Measurements from ENCODE around the gene TUSC2. TPM values are rescaled to one million over a fixed set of nuclear protein-coding genes. Genes with fewer than 3 reads are reported as not detected.

TUSC2 gene
- total and polyA plus RNA-seq, 10 donors, result 19.4 to 36.5 (median 24.4) TPM

- no peaks in the 10 kb centered on the region for H3K9me3 ChIP-seq
- H3K27me3 ChIP-seq (replicated peaks in 1 of 7), result peaks cover 5 to 54% (median 41%) of the 10 kb centered on the region in 7 donors
- H3K4me1 ChIP-seq, result peaks cover 10 to 57% (median 45%) of the 10 kb centered on the region in 6 donors
- TF ChIP-seq POLR2A (IDR thresholded peaks at IDR 0.05) (no peak), POLR2AphosphoS5 (IDR thresholded peaks at IDR 0.05) (no peak)
- TF ChIP-seq, protein P1, sequence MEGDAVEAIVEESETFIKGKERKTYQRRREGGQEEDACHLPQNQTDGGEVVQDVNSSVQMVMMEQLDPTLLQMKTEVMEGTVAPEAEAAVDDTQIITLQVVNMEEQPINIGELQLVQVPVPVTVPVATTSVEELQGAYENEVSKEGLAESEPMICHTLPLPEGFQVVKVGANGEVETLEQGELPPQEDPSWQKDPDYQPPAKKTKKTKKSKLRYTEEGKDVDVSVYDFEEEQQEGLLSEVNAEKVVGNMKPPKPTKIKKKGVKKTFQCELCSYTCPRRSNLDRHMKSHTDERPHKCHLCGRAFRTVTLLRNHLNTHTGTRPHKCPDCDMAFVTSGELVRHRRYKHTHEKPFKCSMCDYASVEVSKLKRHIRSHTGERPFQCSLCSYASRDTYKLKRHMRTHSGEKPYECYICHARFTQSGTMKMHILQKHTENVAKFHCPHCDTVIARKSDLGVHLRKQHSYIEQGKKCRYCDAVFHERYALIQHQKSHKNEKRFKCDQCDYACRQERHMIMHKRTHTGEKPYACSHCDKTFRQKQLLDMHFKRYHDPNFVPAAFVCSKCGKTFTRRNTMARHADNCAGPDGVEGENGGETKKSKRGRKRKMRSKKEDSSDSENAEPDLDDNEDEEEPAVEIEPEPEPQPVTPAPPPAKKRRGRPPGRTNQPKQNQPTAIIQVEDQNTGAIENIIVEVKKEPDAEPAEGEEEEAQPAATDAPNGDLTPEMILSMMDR (IDR thresholded peaks at IDR 0.05 in 8 of 11, conservative IDR thresholded peaks at IDR 0.05 in 3 of 11), result no peak
- H3K36me3 ChIP-seq, result no peaks in the 10 kb centered on the region
- intact Hi-C loops (cut with DNase I; ENCODE audit: low total_unique reads), result loop anchor here (10.0 kb wide), 1 partner anchor 151 kb away; no protein-coding TSS in a partner anchor
- H3K27ac ChIP-seq, result no peak overlapping the region
- H3K4me3 ChIP-seq, result peak overlapping the region in 2 of 8 donors; percentile 6 to 54
- 16 to 52% (median 26%) methylated on average over 28 to 65 of the region's 65 CpGs for WGBS, 5 donors
- no peak for DNase-seq
Measured at GRCh38 chr3:50275141-50275995, 52.7 kb downstream of the TUSC2 start.

Other genes with a start within 250 kb of the TUSC2 start
- 100 to 1,000 TPM; 196 to 381 (median 263) TPM for gene RBM5, start 239.3 kb downstream of the TUSC2 start, total RNA-seq
- gene RBM5, start 239.3 kb downstream of the TUSC2 start, polyA plus RNA-seq, result 100 to 1,000 TPM in 2 of 3 donors, 10 to 100 TPM in 1; 79.2 to 190 (median 149) TPM
- gene SEMA3F, start 172.9 kb downstream of the TUSC2 start, total RNA-seq, result 100 to 1,000 TPM in 3 of 7 donors, 10 to 100 TPM in 4; 56.1 to 205 (median 98.8) TPM
- gene SEMA3F, start 172.9 kb downstream of the TUSC2 start, polyA plus RNA-seq, result 10 to 100 TPM; 16.9 to 34.2 (median 31.7) TPM
- gene GNAT1, start 136.6 kb downstream of the TUSC2 start, total RNA-seq, result under 1 TPM in 2 of 7 donors, not detected in 5; 0.18 to 0.44 TPM
- under 1 TPM in 1 of 3 donors, not detected in 2; 0.05 TPM for gene GNAT1, start 136.6 kb downstream of the TUSC2 start, polyA plus RNA-seq
- not detected for gene SLC38A3, start 123.0 kb downstream of the TUSC2 start, total RNA-seq
- under 1 TPM in 2 of 3 donors, not detected in 1; 0.02 to 0.07 TPM for gene SLC38A3, start 123.0 kb downstream of the TUSC2 start, polyA plus RNA-seq
- gene GNAI2, start 92.0 kb downstream of the TUSC2 start, total RNA-seq, result 100 to 1,000 TPM; 276 to 466 (median 385) TPM
- gene GNAI2, start 92.0 kb downstream of the TUSC2 start, polyA plus RNA-seq, result 100 to 1,000 TPM; 147 to 232 (median 170) TPM
- gene SEMA3B, start 59.1 kb downstream of the TUSC2 start, total RNA-seq, result 10 to 100 TPM in 1 of 7 donors, 1 to 10 TPM in 6; 2.2 to 13.9 (median 4.5) TPM
- gene SEMA3B, start 59.1 kb downstream of the TUSC2 start, polyA plus RNA-seq, result 10 to 100 TPM in 1 of 3 donors, 1 to 10 TPM in 2; 2.7 to 14.5 (median 3.4) TPM
- under 1 TPM in 1 of 7 donors, not detected in 6; 0.46 TPM for gene LSMEM2, start 49.1 kb downstream of the TUSC2 start, total RNA-seq
- under 1 TPM; 0.06 to 0.29 (median 0.20) TPM for gene LSMEM2, start 49.1 kb downstream of the TUSC2 start, polyA plus RNA-seq
- gene IFRD2, start 35.8 kb downstream of the TUSC2 start, total RNA-seq, result 10 to 100 TPM; 40.2 to 67.6 (median 48.0) TPM
- gene IFRD2, start 35.8 kb downstream of the TUSC2 start, polyA plus RNA-seq, result 10 to 100 TPM; 58.4 to 76.7 (median 74.8) TPM
- 1 to 10 TPM in 6 of 7 donors, under 1 TPM in 1; 0.73 to 3.8 (median 2.7) TPM for gene HYAL3, start 28.8 kb downstream of the TUSC2 start, total RNA-seq
- gene HYAL3, start 28.8 kb downstream of the TUSC2 start, polyA plus RNA-seq, result 1 to 10 TPM; 1.4 to 2.4 (median 2.1) TPM
- gene NAA80, start 28.8 kb downstream of the TUSC2 start, total RNA-seq, result 10 to 100 TPM in 6 of 7 donors, 1 to 10 TPM in 1; 7.8 to 15.1 (median 11.8) TPM
- gene NAA80, start 28.8 kb downstream of the TUSC2 start, polyA plus RNA-seq, result 10 to 100 TPM; 12.4 to 15.5 (median 15.2) TPM
- 100 to 1,000 TPM in 5 of 7 donors, 10 to 100 TPM in 2; 46.8 to 172 (median 122) TPM for gene HYAL1, start 24.6 kb downstream of the TUSC2 start, total RNA-seq
- 10 to 100 TPM; 18.2 to 49.4 (median 46.6) TPM for gene HYAL1, start 24.6 kb downstream of the TUSC2 start, polyA plus RNA-seq
- gene HYAL2, start 5.5 kb downstream of the TUSC2 start, total RNA-seq, result 100 to 1,000 TPM; 192 to 746 (median 523) TPM
- gene HYAL2, start 5.5 kb downstream of the TUSC2 start, polyA plus RNA-seq, result 100 to 1,000 TPM; 108 to 155 (median 123) TPM
- 100 to 1,000 TPM in 1 of 7 donors, 10 to 100 TPM in 6; 48.3 to 113 (median 63.3) TPM for gene RASSF1, start 12.6 kb upstream of the TUSC2 start, total RNA-seq
- gene RASSF1, start 12.6 kb upstream of the TUSC2 start, polyA plus RNA-seq, result 10 to 100 TPM; 59.3 to 83.7 (median 81.4) TPM
- 1 to 10 TPM in 3 of 7 donors, under 1 TPM in 3, not detected in 1; 0.60 to 2.2 (median 1.1) TPM for gene ZMYND10, start 17.5 kb upstream of the TUSC2 start, total RNA-seq
- gene ZMYND10, start 17.5 kb upstream of the TUSC2 start, polyA plus RNA-seq, result 1 to 10 TPM in 2 of 3 donors, under 1 TPM in 1; 0.56 to 2.1 (median 1.6) TPM
- 10 to 100 TPM; 17.8 to 31.2 (median 22.7) TPM for gene NPRL2, start 22.6 kb upstream of the TUSC2 start, total RNA-seq
- gene NPRL2, start 22.6 kb upstream of the TUSC2 start, polyA plus RNA-seq, result 10 to 100 TPM; 22.1 to 28.2 (median 23.0) TPM
- gene CYB561D2, start 22.6 kb upstream of the TUSC2 start, total RNA-seq, result 10 to 100 TPM; 18.7 to 33.7 (median 24.9) TPM
- 10 to 100 TPM; 26.8 to 35.2 (median 27.2) TPM for gene CYB561D2, start 22.6 kb upstream of the TUSC2 start, polyA plus RNA-seq
- 10 to 100 TPM; 22.6 to 49.2 (median 35.1) TPM for gene TMEM115, start 31.3 kb upstream of the TUSC2 start, total RNA-seq
- 10 to 100 TPM; 14.0 to 22.1 (median 17.2) TPM for gene TMEM115, start 31.3 kb upstream of the TUSC2 start, polyA plus RNA-seq
- 1 to 10 TPM in 6 of 7 donors, under 1 TPM in 1; 0.85 to 3.2 (median 1.4) TPM for gene CACNA2D2, start 175.4 kb upstream of the TUSC2 start, total RNA-seq
- under 1 TPM; 0.24 to 0.64 (median 0.26) TPM for gene CACNA2D2, start 175.4 kb upstream of the TUSC2 start, polyA plus RNA-seq
- gene C3orf18, start 239.5 kb upstream of the TUSC2 start, total RNA-seq, result 10 to 100 TPM in 1 of 7 donors, 1 to 10 TPM in 6; 3.2 to 12.2 (median 5.8) TPM
- 1 to 10 TPM; 2.3 to 4.6 (median 3.5) TPM for gene C3orf18, start 239.5 kb upstream of the TUSC2 start, polyA plus RNA-seq
- gene HEMK1, start 241.3 kb upstream of the TUSC2 start, total RNA-seq, result 10 to 100 TPM in 6 of 7 donors, 1 to 10 TPM in 1; 7.6 to 22.5 (median 18.9) TPM
- gene HEMK1, start 241.3 kb upstream of the TUSC2 start, polyA plus RNA-seq, result 10 to 100 TPM; 25.1 to 45.2 (median 41.1) TPM